Small intestine (tissue), 7 donors: ENCODE results near the gene COL21A1. TPM values are rescaled to one million over a fixed set of nuclear protein-coding genes. Genes with fewer than 3 reads are reported as not detected.

Source experiments
- DNase-seq, 2 donors: peaks; one replicate each; pipeline versions ENCODE4 v3.0.0 to v3.0.0-alpha.2; 2013
- FAIRE-seq: peaks from 2 replicates; lab custom pipeline; 2012; peaks lifted over from hg19 to GRCh38; lab: Jason Lieb, UNC
- H3K27ac ChIP-seq, 3 donors: one replicate each; pipeline ENCODE4 v1.5.1; 2013; ENCODE audit warnings: low read length in 2 of 3, mild to moderate bottlenecking in 2 of 3, control low read depth in 1 of 3, inconsistent platforms in 1 of 3, low read depth in 1 of 3, moderate library complexity in 1 of 3
- H3K27me3 ChIP-seq, 3 donors: one replicate each; pipeline ENCODE4 v1.6.1; 2013; ENCODE audit warnings: low read length in 3 of 3, inconsistent platforms in 1 of 3; ENCODE audit not compliant: control insufficient read depth in 3 of 3, insufficient read depth in 3 of 3
- H3K36me3 ChIP-seq, 3 donors: one replicate each; pipeline ENCODE4 v1.6.1; 2013; ENCODE audit warnings: low read length in 3 of 3, inconsistent platforms in 1 of 3, low read depth in 1 of 3, mild to moderate bottlenecking in 1 of 3, moderate library complexity in 1 of 3; ENCODE audit not compliant: control insufficient read depth in 3 of 3, insufficient read depth in 2 of 3
- H3K4me1 ChIP-seq, 3 donors: one replicate each; pipeline ENCODE4 v1.6.1; 2013; ENCODE audit warnings: low read length in 2 of 3, inconsistent platforms in 1 of 3, low read depth in 1 of 3, mild to moderate bottlenecking in 1 of 3, moderate library complexity in 1 of 3; ENCODE audit not compliant: control insufficient read depth in 3 of 3, insufficient read depth in 2 of 3
- H3K4me3 ChIP-seq, 3 donors: one replicate each; pipeline ENCODE4 v1.5.1; 2013; ENCODE audit warnings: low read length in 3 of 3, control low read depth in 1 of 3, inconsistent platforms in 1 of 3, low read depth in 1 of 3, mild to moderate bottlenecking in 1 of 3, moderate library complexity in 1 of 3
- H3K9me3 ChIP-seq, 2 donors: one replicate each; pipeline ENCODE4 v1.6.1; 2013; ENCODE audit warnings: low read depth in 1 of 2, low read length in 1 of 2; ENCODE audit not compliant: control insufficient read depth in 2 of 2, insufficient read depth in 1 of 2
- WGBS, 3 donors: extraction: QIAGEN DNeasy Blood & Tissue Kit; methylation state at CpG; one replicate each; pipeline ENCODE4 v1.1.7; 2013; 5-methylcytosine and 5-hydroxymethylcytosine counted together
- polyA plus RNA-seq, 4 donors: library from polyadenylated mRNA; stranded (reverse) in 3 of 4; unstranded in 1 of 4; fragments of 200-250 nt in 3 of 4; fragments of 120-200 nt in 1 of 4; gene quantifications; one replicate each; pipeline versions ENCODE4 v1.2.1 to v1.2.3, GENCODE V29; 2013
- donor health status: healthy with polysubstance abuse.
- donor health status: control.
- donor health status: control.
- donor health status: Bipolar disorder and iron deficiency.
- donor health status: healthy.

Gene COL21A1
- polyA plus RNA-seq, 4 donors = 0.84 to 8.1 TPM; not detected in 2

DNA sequence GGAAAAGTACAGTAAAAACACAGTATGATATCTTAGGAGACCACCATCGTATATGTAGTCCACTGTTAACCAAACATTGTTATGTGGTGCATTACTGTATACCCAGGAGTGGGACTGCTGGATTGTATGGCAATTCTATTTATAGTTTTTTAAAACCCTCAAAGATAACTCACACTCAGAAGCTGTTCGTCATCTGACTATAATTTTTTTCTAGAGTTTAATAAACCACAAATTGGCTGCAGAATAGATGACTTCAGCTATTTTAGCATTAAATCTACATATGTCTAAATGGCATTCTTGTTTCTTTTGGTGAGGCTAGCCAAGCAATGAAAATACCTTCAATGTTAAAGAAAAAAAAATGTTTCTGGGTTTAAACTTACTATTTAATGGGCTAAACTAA is 237.7 kb downstream of the COL21A1 start:
- WGBS, 3 donors = 58 to 81% (median 72%) methylated on average over 2 of the region's 2 CpGs

More for the DNA sequence above, 237.7 kb downstream of the COL21A1 start:
- H3K27ac ChIP-seq = no peak overlapping the region
- no peak for FAIRE-seq
- no peaks in the 10 kb centered on the region for H3K4me1 ChIP-seq
- no peak for DNase-seq
- H3K9me3 ChIP-seq = no peaks in the 10 kb centered on the region
- H3K4me3 ChIP-seq = no peak overlapping the region
- no peaks in the 10 kb centered on the region for H3K36me3 ChIP-seq
- H3K27me3 ChIP-seq = no peaks in the 10 kb centered on the region
